NOMO-1 treated with dmso at 0.1 percent for 144 hours (cell line): ENCODE results near the gene SLC4A11.

ENCODE experiments used
- DNase-seq: peaks from one replicate; lab custom pipeline; 2025; ENCODE audit not compliant: unreplicated experiment; lab: John Stamatoyannopoulos, UW

SLC4A11 gene

DNA sequence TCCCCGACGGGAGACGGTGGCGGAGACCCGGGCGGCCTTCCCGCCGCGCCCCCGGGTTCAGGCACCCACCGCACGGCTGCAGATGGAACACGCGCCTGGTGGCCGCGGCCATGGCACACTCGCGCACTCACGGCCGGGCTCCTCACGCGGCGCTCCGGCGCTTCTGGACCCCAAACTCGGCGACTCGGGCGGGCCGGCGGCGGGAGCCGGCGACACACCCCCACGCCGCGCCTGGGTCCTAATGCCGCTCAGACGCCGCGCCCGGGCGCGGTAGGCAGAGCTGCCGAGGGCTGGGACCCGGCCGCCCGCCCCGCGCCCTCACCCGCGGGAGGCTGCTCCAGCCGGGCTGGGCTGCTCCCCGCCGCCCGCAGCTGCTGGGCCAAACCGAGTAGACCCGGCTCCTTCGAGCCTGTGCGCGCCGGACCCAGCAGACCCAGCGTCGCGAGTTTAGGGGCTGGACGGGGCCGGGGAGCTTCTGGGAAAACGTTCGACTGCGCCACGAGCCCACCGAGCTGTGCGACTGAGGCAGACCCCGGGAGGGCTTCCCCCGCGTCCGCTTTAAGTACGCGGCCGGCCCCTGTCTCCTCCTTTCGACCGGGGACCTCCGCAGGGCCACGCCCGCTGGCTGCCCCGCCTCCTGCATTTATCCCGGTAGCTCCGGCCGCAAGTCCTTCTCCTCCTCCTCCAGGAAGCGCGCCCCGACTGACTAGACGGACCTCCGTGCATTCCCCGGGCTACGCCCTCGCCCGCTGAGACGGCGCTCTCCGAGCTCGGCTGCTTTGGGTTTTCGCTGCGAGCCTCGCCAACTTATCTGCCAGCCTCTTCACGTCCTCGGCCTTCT, at the start of gene SLC4A11:
Gene SLC4A11 (minus strand): TSS at position 165 of the 841 bp plus-strand sequence. CDS start 53 bp downstream, at position 112.
- peak; percentile 42 for DNase-seq

DNA sequence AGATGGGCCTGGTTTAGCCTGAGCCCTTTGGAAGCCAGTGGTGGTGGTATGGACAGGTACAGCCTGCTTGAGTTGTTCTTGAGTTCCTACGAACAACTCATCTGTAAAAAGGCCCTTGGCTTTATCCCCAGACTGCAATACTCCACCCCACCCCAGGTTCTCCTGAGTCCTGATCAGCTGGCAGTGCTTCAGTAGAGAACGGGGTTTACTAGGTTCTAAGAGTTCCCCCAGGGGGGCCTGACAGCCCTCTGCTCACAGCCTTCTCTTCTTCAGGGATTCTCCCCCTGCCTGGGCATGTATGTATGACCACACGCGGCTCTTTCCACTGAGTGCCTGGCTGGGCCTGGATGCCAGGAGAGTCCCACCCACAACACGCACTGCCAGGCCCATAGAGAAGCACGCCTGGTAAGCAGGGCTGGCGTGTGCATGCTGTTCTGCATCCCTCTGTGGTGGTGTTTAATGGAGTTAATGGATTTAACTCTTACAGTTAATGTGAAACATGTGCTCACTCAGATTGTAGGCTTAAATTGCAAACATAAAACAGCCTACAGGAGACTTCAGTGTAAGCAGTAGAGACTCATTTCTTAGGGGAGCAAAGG, 44.3 kb upstream of the SLC4A11 start:
- DNase-seq, result no peak

DNA sequence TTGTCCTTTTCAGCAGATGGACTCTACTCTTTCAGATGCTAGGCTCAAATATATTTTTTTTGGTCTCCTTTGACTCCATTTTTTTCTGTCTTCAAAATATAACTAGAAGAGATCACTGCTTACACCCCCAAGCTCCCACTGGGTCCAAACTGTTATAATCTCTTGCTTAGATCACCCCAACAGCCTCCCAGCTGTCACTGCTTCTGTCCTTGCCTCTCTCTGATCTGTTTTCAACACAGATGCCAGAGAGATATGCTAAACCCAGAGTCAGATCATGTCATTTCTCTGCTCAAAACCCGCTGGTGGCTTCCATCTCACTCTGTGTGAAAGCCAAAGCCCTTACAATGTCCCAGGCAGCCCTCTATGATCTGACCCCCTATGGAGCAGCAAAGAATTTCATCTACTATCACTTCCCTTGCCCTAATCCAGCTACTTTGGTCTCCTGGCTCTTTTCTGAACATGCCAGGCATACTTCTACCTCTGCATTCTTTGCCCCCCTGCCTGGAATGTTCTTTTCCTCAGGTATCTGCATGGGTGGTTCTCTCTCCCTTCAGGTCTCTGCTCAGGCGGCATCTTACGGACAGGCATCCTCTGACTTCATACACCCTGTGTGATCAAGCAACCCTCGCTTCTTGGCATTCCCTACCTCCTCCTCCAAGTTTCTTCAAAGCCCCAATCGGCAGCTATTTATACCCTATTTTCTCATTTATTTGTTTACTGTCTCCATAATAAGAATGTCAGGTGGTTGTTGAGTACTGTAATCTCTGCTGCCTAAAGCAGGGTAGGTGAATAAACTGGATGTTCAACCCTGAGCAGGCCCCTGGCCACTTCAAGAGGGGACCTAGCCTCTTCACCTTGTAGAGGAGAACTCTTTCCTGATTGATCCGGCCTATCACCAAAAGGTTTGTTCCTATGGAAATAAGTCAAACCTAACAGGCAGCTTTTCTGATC, 43.6 kb upstream of the SLC4A11 start:
- DNase-seq, result no peak

DNA sequence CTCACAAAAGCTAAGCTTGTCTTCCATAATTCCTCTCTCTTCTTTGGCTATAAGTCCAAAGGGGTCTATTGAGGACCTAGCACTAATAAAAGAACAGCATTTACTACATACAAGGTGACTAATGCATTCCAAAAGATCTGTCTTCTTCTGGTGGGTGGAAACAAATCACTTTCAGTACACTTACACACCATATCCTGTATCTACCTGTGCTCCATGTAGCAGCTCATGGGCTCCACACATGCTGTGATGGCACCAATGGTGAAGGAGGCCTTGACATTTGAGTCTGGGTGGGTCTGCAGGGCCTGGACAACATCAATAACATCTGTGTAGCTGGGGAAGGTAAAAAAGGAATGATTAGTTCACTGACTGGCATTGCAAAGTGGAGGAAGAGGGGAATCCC, 42.4 kb upstream of the SLC4A11 start:
- DNase-seq, result no peak

- DNase-seq, result no peak
Measured at GRCh38 chr20:3279761-3280160, 40.8 kb upstream of the SLC4A11 start.

DNA sequence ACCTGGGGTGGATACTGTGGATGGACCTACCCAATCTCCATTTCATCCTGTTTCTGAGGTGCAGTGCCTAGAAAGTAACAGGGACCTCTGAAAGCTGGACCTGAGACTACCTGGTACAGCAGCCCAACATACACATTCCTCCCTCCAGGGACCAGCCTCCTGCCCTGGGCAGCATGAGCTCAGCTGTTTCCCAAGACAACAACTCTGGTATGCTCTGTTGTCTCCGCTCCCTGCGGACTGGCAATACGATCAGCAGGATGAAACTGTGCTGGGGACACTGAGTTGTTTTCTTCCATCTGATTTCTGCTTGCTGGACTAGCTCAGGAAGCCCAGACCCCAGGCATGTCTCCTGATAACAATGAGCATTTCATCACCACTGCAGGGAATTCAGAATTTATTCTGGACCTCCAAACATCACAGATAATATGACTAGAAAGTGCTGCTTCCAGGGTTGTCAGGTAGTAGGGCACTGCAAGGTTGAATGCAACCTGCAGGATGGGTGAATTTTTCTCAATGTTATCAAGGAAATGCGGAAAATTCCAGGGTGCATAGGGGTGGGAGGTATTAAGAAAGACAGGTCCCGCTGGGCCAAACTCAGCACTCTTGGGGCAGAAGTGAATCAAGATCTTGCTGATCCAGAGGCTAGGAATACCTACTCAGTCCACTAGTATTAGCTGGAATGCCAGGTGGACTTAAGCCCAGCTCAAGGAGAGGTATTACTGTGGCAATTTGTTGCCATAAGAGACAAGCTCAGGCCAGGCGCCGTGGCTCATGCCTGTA, 38.9 kb upstream of the SLC4A11 start:
- no peak for DNase-seq

DNA sequence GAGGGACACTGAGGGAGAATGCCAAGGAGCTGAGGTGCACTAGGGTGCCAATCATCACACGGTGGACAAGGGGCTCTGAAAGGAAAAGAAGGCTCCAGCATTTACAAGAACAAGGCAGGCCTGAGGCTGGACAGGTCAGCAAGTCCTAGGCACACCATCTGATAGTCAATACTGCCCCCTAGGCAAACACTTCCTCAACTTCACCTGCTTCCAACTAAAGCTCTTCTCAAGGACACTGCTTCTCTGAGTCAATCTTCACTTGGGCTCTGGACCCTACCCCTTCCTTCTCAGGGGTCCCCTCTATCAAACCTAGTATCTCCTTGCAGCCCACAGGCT, 37.7 kb upstream of the SLC4A11 start:
- no peak for DNase-seq

GRCh38 chr20:3275966-3276679, 37.1 kb upstream of the SLC4A11 start:
- no peak for DNase-seq

- no peak for DNase-seq
Measured at GRCh38 chr20:3275064-3275935, 36.3 kb upstream of the SLC4A11 start.

DNA sequence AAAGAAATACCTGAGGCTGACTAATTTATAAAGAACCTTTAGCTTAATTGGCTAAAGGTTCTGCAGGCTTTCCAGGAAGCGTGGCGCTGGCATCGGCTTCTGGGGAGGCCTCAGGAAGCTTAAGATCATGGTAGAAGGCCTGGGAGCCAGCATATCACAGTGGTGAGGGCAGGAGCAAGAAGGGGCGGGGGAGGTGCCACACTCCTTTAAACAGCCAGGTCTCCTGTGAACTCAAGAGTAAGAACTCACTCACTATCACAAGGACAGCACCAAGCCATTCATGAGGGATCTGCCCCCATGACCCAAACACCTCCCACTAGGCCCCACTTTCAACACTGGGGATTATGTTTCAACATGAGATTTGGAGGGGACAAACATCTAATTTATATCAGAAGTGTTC, 34.4 kb upstream of the SLC4A11 start:
- DNase-seq, result no peak

DNA sequence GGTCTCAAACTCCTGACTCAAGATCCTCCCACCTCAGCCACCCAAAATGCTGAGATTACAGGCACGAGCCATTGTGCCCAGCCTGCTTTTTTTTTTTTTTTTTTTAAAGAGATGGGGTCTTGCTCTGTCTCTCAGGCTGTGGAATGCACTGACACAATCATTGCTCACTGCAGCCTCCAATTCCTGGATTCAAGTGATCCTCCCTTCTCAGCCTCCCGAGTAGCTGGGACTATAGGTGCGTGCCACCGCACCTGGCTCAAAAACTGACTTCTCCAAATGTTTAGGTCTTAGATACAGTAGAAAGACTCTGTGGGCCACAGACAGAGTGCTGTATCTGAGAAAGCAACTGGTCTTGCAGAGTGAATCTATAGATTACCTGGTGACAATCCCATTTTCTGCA, 31.1 kb upstream of the SLC4A11 start:
- DNase-seq, result no peak

GRCh38 chr20:3262566-3262965, 23.6 kb upstream of the SLC4A11 start:
- DNase-seq, result no peak

- no peak for DNase-seq
Measured at GRCh38 chr20:3258429-3258828, 19.4 kb upstream of the SLC4A11 start.

DNA sequence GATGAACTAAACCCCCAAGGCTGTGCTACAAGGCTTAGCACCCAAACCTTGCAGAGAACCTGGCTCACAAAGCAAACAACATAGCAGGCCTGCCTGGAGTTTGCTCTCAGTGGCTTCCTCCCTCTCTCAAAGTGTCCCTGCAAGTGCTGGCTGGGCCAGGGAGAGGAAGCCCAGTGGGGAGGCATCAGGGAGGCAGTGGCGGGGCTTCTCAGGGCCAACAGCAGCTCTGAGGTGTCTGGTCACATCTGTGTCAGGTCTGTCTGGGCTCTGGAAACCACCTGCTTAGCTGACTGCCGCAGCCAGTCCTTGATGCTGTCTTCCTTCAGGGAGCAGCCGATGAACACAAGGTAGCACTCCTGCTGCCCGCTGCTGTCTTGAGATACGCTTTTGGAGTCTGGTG, 16.7 kb upstream of the SLC4A11 start:
- DNase-seq, result no peak

- DNase-seq, result no peak
Measured at GRCh38 chr20:3251806-3252205, 12.8 kb upstream of the SLC4A11 start.

GRCh38 chr20:3250091-3250504, 11.1 kb upstream of the SLC4A11 start:
- no peak for DNase-seq

DNA sequence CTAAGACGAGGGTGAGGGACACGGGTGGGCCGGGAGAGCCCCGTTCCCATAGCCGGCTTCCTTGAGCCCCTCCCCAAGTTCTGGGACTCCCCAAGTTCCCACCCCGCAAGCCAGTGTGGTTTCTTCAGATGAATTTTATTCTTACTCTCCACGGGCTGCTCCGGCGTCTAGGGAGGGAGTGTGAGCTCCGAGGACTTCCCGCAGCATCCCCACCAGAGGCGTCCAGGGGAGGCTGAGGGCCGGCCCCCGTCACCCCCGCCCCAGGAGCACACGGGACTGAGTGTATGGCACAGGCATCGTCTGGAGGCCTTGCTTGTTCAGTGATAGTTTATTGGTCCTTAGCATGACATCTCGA, 10.0 kb upstream of the SLC4A11 start:
- no peak for DNase-seq

GRCh38 chr20:3248167-3248992, 9.4 kb upstream of the SLC4A11 start:
- no peak for DNase-seq
